NB4 (cell line): Measurements from ENCODE around the gene NEK4.

Experiments used
- DNase-seq: peaks from one replicate; pipeline ENCODE4 v3.0.0; 2010; ENCODE audit warnings: low read depth
- H3K4me3 ChIP-seq: one replicate; pipeline ENCODE4 v1.5.1; 2011; ENCODE audit warnings: mild to moderate bottlenecking, low read depth, low read length, moderate library complexity
- MYC ChIP-seq: IDR thresholded peaks from 2 replicates; pipeline ENCODE4 v1.6.1; 2011; ENCODE audit warnings: low read depth, low read length
- POLR2A ChIP-seq: IDR thresholded peaks from 2 replicates; pipeline ENCODE4 v1.6.1; 2011; ENCODE audit warnings: mild to moderate bottlenecking; ENCODE audit not compliant: insufficient read length; ENCODE audit errors: extremely low read depth
- TF ChIP-seq, protein P1 (sequence below): IDR thresholded peaks from one replicate; pipeline ENCODE4 v1.5.1; 2012; ENCODE audit warnings: low read depth, low read length
- TF ChIP-seq, protein P2 (sequence below): IDR thresholded peaks from 2 replicates; pipeline ENCODE4 v1.6.1; 2011; ENCODE audit warnings: low read depth, low read length

The NEK4 gene

DNA sequence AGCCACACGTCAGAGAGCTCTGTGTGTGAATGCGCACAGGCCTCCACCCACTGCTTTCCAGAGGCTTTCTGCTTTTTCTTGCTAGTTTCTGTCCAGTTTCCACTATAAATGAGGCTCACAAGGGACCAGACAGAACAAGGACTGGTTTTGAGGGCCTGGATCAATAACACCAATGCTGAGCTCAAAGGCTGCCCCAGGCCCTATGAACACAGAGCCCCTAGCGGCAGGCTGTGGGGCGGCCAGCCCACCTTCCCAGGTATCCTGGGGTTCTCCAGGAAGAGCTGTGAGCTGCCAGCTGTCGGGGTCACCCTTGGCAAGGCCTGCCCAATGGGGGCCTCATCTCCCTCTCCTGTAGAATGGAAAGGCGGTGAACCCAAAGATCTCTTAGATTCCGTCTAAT, 21.7 kb upstream of the NEK4 start:
- H3K4me3 ChIP-seq: no peak overlapping the region
- no peak for DNase-seq
- TF ChIP-seq POLR2A: no peak
- TF ChIP-seq MYC: no peak
- TF ChIP-seq, protein P1, sequence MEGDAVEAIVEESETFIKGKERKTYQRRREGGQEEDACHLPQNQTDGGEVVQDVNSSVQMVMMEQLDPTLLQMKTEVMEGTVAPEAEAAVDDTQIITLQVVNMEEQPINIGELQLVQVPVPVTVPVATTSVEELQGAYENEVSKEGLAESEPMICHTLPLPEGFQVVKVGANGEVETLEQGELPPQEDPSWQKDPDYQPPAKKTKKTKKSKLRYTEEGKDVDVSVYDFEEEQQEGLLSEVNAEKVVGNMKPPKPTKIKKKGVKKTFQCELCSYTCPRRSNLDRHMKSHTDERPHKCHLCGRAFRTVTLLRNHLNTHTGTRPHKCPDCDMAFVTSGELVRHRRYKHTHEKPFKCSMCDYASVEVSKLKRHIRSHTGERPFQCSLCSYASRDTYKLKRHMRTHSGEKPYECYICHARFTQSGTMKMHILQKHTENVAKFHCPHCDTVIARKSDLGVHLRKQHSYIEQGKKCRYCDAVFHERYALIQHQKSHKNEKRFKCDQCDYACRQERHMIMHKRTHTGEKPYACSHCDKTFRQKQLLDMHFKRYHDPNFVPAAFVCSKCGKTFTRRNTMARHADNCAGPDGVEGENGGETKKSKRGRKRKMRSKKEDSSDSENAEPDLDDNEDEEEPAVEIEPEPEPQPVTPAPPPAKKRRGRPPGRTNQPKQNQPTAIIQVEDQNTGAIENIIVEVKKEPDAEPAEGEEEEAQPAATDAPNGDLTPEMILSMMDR: no peak
- TF ChIP-seq, protein P2, sequence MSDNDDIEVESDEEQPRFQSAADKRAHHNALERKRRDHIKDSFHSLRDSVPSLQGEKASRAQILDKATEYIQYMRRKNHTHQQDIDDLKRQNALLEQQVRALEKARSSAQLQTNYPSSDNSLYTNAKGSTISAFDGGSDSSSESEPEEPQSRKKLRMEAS: no peak

DNA sequence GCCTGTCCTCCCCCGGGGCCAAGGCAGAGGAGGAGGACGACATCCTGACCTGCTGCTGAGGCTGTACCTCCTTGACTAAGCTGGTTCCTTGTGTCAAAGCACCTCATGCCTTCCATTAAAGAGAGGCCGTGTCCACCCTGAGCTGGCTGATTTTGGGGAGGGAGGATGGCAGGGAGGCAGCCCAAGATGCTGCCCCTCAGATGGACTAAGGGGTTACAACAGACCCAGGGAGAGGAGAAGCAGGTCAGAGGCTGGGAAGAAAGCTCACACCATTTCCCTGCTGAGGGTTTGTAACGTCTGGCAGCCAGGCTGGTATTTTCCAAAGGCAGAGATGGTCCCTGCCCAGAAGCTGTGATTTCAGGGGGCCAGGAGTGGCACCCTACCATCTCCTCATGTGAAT, 21.2 kb upstream of the NEK4 start:
- DNase-seq: no peak
- no peak overlapping the region for H3K4me3 ChIP-seq
- TF ChIP-seq POLR2A: no peak
- TF ChIP-seq, protein P1: no peak
- TF ChIP-seq, protein P2: no peak
- TF ChIP-seq MYC: no peak

DNA sequence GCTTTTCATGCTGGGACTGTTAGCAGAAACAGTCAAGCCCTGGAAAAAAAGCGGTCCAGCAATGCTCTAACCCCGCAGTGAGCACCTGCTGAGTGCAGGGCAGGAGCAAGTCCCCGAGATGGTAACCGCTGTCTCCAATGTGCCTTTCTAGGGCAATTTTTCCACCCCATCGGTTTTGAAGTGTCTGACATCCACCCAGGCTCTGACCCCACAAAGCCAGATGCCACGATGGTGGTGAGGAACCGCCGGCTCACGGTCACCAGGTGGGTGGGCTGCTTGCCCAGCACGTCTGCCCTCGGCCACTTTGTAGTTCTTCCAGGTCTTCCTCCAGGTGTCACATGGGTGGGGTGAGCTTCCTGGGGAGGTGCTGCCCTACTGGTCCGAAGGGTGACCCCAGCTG, 20.6 kb upstream of the NEK4 start:
- H3K4me3 ChIP-seq: no peak overlapping the region
- TF ChIP-seq POLR2A (no peak), MYC (no peak)
- TF ChIP-seq, protein P2: no peak
- TF ChIP-seq, protein P1: no peak
- DNase-seq: no peak

DNA sequence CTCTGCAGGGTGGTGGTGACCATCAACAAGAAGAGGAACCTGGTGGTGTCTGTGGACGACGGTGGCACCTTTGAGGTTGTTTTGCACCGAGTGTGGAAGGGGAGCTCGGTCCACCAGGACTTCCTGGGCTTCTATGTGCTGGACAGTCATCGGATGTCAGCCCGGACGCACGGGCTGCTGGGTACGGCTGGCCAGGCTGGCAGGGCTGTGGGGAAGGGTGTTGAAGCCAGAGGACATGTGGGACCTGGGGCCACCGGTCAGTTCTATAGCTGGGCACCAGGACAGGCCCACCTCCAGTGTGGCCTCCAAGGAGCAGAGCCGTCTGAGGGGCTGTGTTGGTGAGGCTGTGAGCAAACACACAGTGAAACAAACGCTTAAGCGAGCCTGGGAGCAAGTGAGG, 20.0 kb upstream of the NEK4 start:
- H3K4me3 ChIP-seq: no peak overlapping the region
- TF ChIP-seq, protein P1: no peak
- TF ChIP-seq, protein P2: no peak
- TF ChIP-seq MYC: no peak
- no peak for TF ChIP-seq POLR2A
- DNase-seq: no peak

DNA sequence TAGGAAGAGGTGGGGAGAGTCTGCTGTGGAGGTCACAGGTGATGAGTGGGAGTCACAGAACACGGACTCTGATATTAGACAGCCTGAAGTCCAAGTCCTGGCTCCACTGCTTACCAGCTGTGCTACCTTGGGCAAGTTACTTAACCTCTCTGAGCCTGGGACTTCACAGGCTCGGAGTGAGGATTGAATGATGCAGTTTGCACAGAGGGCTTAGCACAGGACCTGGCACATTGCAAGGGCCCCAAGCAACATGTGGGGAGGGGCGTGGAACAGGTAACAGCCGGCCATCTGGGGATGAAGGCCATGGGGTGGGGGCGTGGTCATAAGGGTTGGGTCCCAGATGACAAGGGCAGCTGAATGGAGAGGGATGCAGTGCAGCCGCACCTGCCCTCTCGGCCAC, 19.6 kb upstream of the NEK4 start:
- TF ChIP-seq MYC (no peak), POLR2A (no peak)
- TF ChIP-seq, protein P1: no peak
- TF ChIP-seq, protein P2: no peak
- no peak overlapping the region for H3K4me3 ChIP-seq
- no peak for DNase-seq

DNA sequence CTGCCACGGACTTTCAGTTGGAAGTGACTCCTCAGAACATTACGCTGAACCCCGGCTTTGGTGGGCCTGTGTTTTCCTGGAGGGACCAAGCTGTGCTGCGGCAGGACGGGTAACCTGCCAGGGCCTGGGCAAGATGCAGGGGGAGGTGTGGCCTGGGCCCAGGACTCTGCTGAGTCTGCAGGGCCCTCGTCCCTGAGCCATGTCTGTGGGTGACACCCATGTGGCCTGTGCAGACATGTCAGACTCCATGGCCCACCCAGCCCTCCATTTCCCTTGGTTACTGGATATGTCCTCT, 19.0 kb upstream of the NEK4 start:
- TF ChIP-seq, protein P1: no peak
- TF ChIP-seq POLR2A (no peak), MYC (no peak)
- TF ChIP-seq, protein P2: no peak

More for the DNA sequence above, 19.0 kb upstream of the NEK4 start:
- no peak overlapping the region for H3K4me3 ChIP-seq
- DNase-seq: no peak
